GM12892 (cell line): ENCODE results near the gene FSD1.
"Not testable (repeated sequence)": the region's sequence is repeated elsewhere in the genome, so short reads cannot be mapped to it uniquely, and the experiment has no call there.

Source experiments
- POLR2A ChIP-seq: IDR thresholded peaks from 2 replicates; pipeline ENCODE4 v1.6.1; 2011; ENCODE audit warnings: low read depth, low read length, control low read depth
- POLR2AphosphoS5 ChIP-seq: IDR thresholded peaks from 2 replicates; pipeline ENCODE4 v1.6.1; 2011; ENCODE audit warnings: low read depth, low read length, control low read depth
- TAF1 ChIP-seq: IDR thresholded peaks from 2 replicates; pipeline ENCODE4 v1.6.1; 2011; ENCODE audit warnings: low read depth, mild to moderate bottlenecking, control low read depth, low read length, borderline replicate concordance

DNA sequence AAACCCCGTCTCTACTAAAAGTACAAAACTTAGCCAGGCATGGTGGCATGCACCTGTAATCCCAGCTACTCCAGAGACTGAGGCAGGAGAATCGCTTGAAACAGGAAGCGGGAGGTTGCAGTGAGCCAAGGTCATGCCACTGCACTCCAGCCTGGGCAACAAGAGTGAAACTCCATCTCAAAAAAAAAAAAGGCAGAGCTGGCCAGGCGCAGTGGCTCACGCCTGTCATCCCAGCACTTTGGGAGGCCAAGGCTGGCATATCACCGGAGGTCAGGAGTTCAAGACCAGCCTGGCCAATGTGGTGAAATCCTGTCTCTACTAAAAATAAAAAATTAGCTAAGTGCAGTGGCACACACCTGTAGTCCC, 30.1 kb upstream of the FSD1 start:
- not testable (repeated sequence) for TF ChIP-seq POLR2A, POLR2AphosphoS5, TAF1
